ENCODE measurements around the gene KLF13. TPM values are rescaled to one million over a fixed set of nuclear protein-coding genes. Genes with fewer than 3 reads are reported as not detected.

Gene KLF13
- total RNA-seq, 1 donor from 2014 or later = 141 TPM

- no peak overlapping the region for H3K27ac Mint-ChIP-seq (ENCODE audit: unreplicated experiment)
- no peaks in the 10 kb centered on the region for H3K36me3 Mint-ChIP-seq (ENCODE audit: unreplicated experiment)
- no peak for DNase-seq
- peaks cover 3% of the 10 kb centered on the region for H3K9me3 Mint-ChIP-seq (ENCODE audit: unreplicated experiment)
- no peaks in the 10 kb centered on the region for H3K27me3 Mint-ChIP-seq (ENCODE audit: unreplicated experiment)
- TF ChIP-seq, protein P1, sequence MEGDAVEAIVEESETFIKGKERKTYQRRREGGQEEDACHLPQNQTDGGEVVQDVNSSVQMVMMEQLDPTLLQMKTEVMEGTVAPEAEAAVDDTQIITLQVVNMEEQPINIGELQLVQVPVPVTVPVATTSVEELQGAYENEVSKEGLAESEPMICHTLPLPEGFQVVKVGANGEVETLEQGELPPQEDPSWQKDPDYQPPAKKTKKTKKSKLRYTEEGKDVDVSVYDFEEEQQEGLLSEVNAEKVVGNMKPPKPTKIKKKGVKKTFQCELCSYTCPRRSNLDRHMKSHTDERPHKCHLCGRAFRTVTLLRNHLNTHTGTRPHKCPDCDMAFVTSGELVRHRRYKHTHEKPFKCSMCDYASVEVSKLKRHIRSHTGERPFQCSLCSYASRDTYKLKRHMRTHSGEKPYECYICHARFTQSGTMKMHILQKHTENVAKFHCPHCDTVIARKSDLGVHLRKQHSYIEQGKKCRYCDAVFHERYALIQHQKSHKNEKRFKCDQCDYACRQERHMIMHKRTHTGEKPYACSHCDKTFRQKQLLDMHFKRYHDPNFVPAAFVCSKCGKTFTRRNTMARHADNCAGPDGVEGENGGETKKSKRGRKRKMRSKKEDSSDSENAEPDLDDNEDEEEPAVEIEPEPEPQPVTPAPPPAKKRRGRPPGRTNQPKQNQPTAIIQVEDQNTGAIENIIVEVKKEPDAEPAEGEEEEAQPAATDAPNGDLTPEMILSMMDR (IDR thresholded peaks at IDR 0.05; ENCODE audit: partially characterized antibody, unreplicated experiment) = no peak
- no peak overlapping the region for H3K4me3 Mint-ChIP-seq (ENCODE audit: unreplicated experiment)
- H3K4me1 Mint-ChIP-seq (ENCODE audit: low read depth, unreplicated experiment) = peaks cover 12% of the 10 kb centered on the region
Measured at GRCh38 chr15:31316135-31316795, 10.4 kb upstream of the KLF13 start.

- no peaks in the 10 kb centered on the region for H3K27me3 Mint-ChIP-seq (ENCODE audit: unreplicated experiment)
- H3K36me3 Mint-ChIP-seq (ENCODE audit: unreplicated experiment) = no peaks in the 10 kb centered on the region
Measured at GRCh38 chr15:31317017-31317416, 9.6 kb upstream of the KLF13 start.

DNA sequence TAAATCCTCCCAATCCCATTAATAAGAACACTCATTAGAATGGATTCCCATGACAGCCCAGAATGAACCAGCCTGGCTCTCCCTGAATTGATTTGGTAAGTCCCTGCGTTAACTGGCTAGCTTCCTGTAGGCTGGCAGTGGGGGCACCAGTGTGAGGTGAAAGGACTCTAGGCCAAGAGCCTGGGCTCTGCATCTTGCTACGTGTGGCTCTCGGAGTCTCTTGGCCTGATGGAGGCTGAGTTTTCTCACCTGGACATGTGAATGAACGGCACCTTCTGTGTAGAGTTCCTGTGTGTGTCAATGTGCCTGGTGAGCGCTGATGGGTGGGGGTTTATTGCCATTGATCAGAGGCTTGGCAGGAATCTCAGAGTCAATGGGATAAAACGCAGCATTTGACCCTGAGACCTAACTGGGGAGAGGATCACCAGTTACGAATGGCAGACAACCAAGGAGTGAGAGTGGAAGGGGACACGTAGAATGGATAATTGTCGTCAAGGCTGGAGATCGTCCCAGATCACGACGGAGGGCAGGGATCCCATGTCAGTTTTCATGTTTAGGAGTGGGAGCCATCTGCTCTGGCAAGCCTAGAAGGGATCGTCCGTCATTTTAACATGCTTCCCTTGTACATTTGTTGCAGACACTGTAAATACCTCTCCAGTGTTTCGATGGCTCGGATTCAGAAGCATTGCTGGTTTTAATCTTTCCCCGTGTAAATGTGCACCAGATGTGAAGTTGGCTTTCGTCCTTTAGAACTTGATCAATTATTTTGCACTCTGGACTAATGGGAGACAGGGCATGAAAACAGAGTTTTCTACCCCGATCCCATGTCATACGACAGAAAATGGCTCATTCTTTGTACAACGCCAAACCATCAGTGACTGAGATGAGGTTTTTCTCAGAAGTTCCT is 9.0 kb upstream of the KLF13 start:
- H3K9me3 Mint-ChIP-seq (ENCODE audit: unreplicated experiment) = peaks cover 3% of the 10 kb centered on the region
- TF ChIP-seq, protein P1 (IDR thresholded peaks at IDR 0.05; ENCODE audit: partially characterized antibody, unreplicated experiment) = no peak
- peaks cover 18% of the 10 kb centered on the region for H3K4me1 Mint-ChIP-seq (ENCODE audit: low read depth, unreplicated experiment)
- H3K27ac Mint-ChIP-seq (ENCODE audit: unreplicated experiment) = no peak overlapping the region
- H3K4me3 Mint-ChIP-seq (ENCODE audit: unreplicated experiment) = no peak overlapping the region
- no peaks in the 10 kb centered on the region for H3K27me3 Mint-ChIP-seq (ENCODE audit: unreplicated experiment)
- no peaks in the 10 kb centered on the region for H3K36me3 Mint-ChIP-seq (ENCODE audit: unreplicated experiment)
- no peak for DNase-seq

More at GRCh38 chr15:31317017-31317416, 9.6 kb upstream of the KLF13 start:
- no peak overlapping the region for H3K4me3 Mint-ChIP-seq (ENCODE audit: unreplicated experiment)
- TF ChIP-seq, protein P1 (IDR thresholded peaks at IDR 0.05; ENCODE audit: partially characterized antibody, unreplicated experiment) = no peak
- peaks cover 13% of the 10 kb centered on the region for H3K4me1 Mint-ChIP-seq (ENCODE audit: low read depth, unreplicated experiment)
- peaks cover 3% of the 10 kb centered on the region for H3K9me3 Mint-ChIP-seq (ENCODE audit: unreplicated experiment)
- H3K27ac Mint-ChIP-seq (ENCODE audit: unreplicated experiment) = no peak overlapping the region
- DNase-seq = no peak

GRCh38 chr15:31318429-31318828 is 8.2 kb upstream of the KLF13 start:
- no peak overlapping the region for H3K4me3 Mint-ChIP-seq (ENCODE audit: unreplicated experiment)
- H3K27ac Mint-ChIP-seq (ENCODE audit: unreplicated experiment) = no peak overlapping the region
- DNase-seq = no peak

More at GRCh38 chr15:31318429-31318828, 8.2 kb upstream of the KLF13 start:
- peaks cover 5% of the 10 kb centered on the region for H3K9me3 Mint-ChIP-seq (ENCODE audit: unreplicated experiment)
- TF ChIP-seq, protein P1 (IDR thresholded peaks at IDR 0.05; ENCODE audit: partially characterized antibody, unreplicated experiment) = no peak
- no peaks in the 10 kb centered on the region for H3K27me3 Mint-ChIP-seq (ENCODE audit: unreplicated experiment)
- no peaks in the 10 kb centered on the region for H3K36me3 Mint-ChIP-seq (ENCODE audit: unreplicated experiment)
- peaks cover 26% of the 10 kb centered on the region for H3K4me1 Mint-ChIP-seq (ENCODE audit: low read depth, unreplicated experiment)
